Adrenal gland (tissue), 5 donors: Measurements from ENCODE around the gene TPSD1.

ENCODE experiments used
- POLR2A ChIP-seq, 2 donors: fragments of 450-650 bp; IDR thresholded peaks; one replicate each; pipeline ENCODE4 v1.6.1; 2017; ENCODE audit warnings: antibody characterized with exemption in 2 of 2, mild to moderate bottlenecking in 2 of 2, moderate library complexity in 1 of 2
- TF ChIP-seq, protein P1 (sequence below), 6 experiments: fragments of 450-650 bp in 4 of 6; fragments of 200-600 bp in 2 of 6; sonication (generic) in 1 of 6; IDR thresholded peaks; 1 replicate in 5 of 6; 2 replicates in 1 of 6; pipeline versions ENCODE4 v1.5.1 to v1.8.0; 2016 to 2021; ENCODE audit warnings: antibody characterized with exemption in 6 of 6, mild to moderate bottlenecking in 2 of 6, moderate library complexity in 1 of 6
- donor health status: DM: no; HTN: no; CAD: no.

DNA sequence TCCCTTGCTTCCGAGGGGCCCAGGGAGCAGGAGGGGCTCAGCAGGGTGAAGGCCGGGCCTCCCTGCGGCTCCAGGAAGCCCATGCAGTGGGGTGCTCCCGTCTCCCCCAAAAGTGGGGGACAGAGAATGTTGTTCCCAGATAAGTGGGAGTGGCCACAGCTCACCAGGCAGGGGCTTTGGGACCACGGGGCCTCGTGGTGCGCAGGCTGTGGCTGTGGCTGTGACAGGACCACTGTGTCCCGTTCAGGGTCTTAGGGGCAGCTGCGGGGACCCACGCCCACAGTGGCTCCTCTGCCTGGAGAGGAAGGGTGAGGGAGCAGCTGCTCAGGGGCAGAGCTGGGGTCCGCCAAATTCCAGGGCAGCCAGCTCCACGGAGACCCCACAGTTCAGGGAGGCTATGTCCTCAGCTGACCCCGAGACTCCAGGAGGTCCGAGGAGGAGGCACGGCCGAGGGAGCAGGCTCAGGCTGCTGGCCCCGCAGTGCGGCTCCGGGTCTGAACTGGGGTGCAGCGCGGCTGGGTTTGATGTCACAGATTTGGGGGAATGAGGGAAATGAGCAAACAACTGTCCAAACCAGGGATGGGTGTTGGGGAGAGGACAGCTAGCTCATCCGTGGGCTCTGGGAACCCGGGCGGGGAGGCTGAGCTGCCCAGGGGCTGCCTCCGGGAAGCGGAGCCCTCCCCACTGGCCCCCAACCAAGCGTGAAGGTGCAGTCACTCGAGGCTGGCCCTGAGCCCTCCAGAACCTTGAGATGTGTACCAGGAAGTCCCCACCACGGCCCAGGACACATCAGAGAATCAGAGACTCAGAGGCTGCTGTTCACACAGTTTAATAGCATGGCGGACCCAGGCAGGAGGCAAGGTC, 23.4 kb downstream of the TPSD1 start:
- TF ChIP-seq, protein P1, sequence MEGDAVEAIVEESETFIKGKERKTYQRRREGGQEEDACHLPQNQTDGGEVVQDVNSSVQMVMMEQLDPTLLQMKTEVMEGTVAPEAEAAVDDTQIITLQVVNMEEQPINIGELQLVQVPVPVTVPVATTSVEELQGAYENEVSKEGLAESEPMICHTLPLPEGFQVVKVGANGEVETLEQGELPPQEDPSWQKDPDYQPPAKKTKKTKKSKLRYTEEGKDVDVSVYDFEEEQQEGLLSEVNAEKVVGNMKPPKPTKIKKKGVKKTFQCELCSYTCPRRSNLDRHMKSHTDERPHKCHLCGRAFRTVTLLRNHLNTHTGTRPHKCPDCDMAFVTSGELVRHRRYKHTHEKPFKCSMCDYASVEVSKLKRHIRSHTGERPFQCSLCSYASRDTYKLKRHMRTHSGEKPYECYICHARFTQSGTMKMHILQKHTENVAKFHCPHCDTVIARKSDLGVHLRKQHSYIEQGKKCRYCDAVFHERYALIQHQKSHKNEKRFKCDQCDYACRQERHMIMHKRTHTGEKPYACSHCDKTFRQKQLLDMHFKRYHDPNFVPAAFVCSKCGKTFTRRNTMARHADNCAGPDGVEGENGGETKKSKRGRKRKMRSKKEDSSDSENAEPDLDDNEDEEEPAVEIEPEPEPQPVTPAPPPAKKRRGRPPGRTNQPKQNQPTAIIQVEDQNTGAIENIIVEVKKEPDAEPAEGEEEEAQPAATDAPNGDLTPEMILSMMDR (IDR thresholded peaks at IDR 0.05), result no peak
- TF ChIP-seq POLR2A (IDR thresholded peaks at IDR 0.05), result no peak
